HG03469 (cell line): ENCODE data around the gene MTMR1.

Experiments
- ATAC-seq: cut with Tn5 transposase; IDR thresholded peaks from one replicate; pipeline ENCODE4 v1.9.1; 2021; ENCODE audit warnings: mild to moderate bottlenecking, moderate library complexity, moderate number of reproducible peaks; ENCODE audit not compliant: unreplicated experiment

The MTMR1 gene

GRCh38 chrX:150692831-150693724, at the start of gene MTMR1:
TSS of gene MTMR1 (plus strand) at chrX:150693396. CDS start at chrX:150693531, 135 bp downstream.
- ATAC-seq: peak; percentile 18

DNA sequence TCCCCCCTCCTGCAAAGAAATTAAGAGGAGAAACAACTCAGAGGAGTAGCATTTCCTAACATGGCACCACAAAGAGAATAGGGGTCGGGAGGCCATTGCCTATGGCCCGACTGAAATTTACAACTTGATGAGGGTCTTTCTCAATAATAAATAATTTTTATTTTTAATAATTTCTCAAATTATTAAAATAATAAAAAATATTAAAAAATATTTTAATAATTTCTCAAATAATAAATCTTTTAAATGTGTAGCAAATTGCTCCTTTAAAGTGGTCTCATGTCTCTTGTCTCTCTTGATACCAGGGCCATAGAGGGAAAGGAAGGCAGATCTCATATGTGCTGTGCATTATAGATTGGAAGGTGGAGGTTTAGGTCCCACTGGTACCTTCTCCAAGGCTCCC, 49.2 kb upstream of the MTMR1 start:
- no peak for ATAC-seq

GRCh38 chrX:150644422-150644821, 48.8 kb upstream of the MTMR1 start:
- no peak for ATAC-seq

GRCh38 chrX:150647331-150647730, 45.9 kb upstream of the MTMR1 start:
- ATAC-seq: no peak

DNA sequence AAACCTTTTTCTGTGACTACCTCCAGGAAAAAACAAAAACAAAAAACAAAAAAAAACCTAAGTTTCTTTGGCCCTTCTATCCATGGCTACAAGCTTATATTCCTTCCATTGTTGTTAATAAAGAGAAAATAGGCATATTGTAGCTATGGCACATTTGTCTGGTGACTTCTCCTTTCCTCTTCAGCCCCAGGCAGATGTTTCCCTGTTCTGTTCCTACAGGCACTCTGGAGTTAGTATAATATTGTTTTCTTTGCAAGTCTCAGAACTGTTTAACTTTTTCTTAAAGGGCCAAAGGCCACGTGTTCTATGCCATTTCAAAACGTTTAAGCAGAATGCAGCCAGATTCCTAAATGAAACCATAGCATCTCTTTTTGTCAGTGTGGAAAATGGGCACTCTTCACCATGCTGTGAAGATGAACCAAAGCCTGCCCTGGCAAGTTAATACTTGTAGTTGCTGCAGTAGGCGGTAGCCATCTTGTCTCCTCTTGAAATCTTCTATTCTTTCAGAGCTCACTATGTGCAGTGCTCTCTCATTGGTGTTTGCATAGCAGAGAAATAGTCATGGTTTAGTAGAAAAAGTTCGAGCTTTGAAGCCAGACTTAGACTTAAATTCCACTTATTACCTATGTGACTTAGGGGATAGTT, 44.8 kb upstream of the MTMR1 start:
- ATAC-seq: no peak

DNA sequence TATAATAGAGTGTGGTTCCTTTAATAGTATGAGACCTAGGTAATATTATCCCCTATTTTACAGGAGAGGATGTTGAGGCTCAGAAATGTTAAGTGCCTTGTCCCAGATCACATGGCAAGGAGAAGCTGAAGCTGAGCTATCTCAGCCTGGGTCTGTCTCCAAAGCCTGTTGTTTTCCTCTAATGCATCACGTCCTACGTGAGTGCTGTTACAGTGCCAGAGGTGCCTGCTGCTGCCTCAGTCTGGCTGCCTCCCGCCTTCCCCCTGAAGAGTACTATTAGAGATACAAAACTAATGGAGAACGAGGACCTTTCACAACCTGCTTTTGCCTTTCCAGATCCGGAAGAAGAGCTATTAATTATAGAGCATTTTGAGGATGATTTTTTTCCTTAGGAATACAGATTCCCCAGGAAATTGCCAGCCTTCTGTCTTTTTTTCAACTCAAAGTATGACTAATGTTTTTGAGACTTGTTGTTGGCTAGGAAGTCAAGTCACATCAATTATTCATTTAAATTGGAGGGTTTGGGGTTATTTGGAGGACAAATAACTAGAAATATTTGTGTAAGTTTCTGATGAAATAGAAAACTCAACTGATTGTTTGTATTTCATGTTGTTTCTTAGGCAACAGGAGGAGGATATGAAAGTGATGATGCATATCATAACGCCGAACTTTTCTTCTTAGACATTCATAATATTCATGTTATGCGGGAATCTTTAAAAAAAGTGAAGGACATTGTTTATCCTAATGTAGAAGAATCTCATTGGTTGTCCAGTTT, 43.9 kb upstream of the MTMR1 start:
- ATAC-seq: no peak

GRCh38 chrX:150651906-150652305, 41.3 kb upstream of the MTMR1 start:
- no peak for ATAC-seq

- no peak for ATAC-seq
These were observed 37.4 kb upstream of the MTMR1 start for GRCh38 chrX:150655788-150656187.

- no peak for ATAC-seq
These were observed 30.1 kb upstream of the MTMR1 start for GRCh38 chrX:150663073-150663472.

DNA sequence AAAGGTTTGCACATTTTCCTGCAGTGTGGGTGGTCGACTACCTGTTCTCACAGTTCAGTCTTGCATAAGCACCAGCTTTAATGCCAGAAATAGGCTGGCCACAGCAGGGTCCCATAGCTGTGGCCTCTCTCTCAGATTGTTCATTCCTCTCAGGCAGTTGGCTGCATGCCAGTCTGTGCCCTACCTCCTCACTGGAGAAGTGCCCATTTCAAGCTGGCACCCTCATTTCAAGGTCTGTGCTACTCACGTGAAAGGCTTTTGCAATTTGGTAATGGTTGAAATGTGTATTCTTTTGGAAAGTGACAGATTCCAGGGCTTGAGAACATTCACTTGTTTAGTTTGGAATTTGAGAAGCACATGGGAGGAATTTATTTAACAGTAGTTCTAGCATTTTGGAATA, 28.9 kb upstream of the MTMR1 start:
- ATAC-seq: no peak

GRCh38 chrX:150676221-150676620, 17.0 kb upstream of the MTMR1 start:
- no peak for ATAC-seq

DNA sequence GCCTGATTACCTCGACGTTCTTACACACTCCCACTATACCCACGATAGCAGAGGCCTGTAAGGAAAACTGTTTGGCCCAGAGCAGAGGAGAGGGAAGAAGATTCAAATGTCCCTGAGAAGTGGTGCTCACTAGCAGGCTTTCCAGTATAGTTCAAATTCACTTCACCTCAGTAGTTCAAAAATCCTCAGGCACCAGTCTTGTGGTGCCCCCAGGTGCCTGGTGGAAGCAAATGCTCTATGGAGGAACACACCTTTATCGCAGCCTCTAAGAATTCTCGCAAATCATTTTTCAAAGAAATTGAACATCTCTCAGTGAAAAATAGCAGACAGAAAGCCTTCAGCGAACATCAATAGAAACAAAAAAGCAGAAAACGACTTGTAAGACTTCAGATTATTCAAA, 12.2 kb upstream of the MTMR1 start:
- ATAC-seq: no peak

DNA sequence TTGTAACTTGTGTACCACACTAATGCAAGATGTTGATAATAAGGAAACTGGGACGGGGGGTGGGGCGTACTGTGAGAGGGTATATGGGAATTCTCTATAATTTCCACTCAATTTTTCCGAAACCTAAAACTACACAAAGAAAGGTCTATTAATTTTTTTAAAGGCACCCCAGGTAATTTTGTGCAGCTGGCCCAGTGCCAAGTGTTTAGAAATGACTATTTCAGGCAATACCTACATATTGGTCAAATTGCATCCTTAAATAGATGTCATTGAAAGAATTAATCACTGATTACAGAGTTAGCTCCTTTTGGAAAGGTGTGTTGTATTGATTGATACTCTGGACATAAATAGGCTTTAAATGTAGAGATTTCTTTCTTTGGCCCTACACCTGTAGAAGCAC, 10.1 kb upstream of the MTMR1 start:
- no peak for ATAC-seq

DNA sequence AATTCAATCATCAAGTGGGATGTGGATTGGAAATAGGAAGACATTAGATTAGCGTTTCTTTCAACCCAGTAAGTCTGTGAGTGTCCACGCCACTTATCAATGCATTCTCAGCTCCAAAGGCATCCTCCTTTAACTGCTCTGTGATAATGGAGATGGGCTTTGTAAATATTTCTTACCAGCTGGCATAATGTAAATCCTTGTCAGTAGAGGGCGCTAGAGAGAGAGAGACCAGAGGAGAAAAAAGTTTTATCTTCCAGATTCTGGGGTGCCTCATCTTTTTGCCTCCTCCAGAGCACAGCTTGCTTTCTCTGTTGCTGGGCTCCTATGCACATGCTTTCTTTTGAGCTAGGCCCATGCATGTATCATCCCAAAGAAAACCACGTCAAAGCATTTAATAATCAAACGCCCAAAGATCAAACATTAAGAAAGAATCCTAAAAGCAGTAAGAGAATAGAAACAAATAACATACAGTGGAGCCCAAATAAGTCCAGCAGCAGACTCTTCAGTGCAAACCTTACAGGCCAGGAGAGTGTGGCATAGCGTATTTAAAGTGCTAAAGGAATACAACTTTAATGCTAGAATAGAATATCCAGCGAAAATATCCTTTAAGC, 9.6 kb upstream of the MTMR1 start:
- ATAC-seq: no peak

- ATAC-seq: no peak
These were observed 4.2 kb upstream of the MTMR1 start for GRCh38 chrX:150688911-150689451.

DNA sequence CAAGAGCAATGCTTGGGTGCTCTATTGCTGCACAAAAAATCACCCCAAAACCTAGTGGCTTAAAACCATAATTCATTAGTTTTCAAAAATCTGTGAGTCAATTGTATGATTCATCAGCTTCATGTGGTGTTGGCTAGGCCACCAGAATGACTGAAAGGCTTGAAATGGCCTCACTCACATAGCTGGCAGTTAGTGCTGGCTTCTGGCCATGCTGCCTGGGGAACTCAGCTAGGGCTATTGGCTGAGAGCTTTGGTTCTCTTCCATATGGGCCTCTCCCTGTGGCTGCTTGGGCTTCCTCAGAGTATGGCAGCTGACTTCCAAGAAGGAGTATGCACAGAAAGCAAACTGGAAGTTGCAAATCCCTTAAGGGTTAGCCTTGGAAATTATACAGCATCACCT, 3.1 kb upstream of the MTMR1 start:
- no peak for ATAC-seq

GRCh38 chrX:150692296-150692695, 900 bp upstream of the MTMR1 start:
- ATAC-seq: no peak

GRCh38 chrX:150693725-150694574, 754 bp downstream of the MTMR1 start:
- peak; percentile 50 for ATAC-seq

GRCh38 chrX:150694738-150695410, 1.7 kb downstream of the MTMR1 start:
- ATAC-seq: peak; percentile 27
